WTC11 (cell line): Measurements from ENCODE around the gene BTBD19. TPM values are rescaled to one million over a fixed set of nuclear protein-coding genes. Genes with fewer than 3 reads are reported as not detected.
A peak's percentile ranks its signal among the peaks of the same experiment; 100 is the strongest.
"Not testable (repeated sequence)": the region's sequence is repeated elsewhere in the genome, so short reads cannot be mapped to it uniquely, and the experiment has no call there.

Experiments used
- ATAC-seq: fragments of 200-7000 bp; cut with Tn5 transposase; 2 replicates; pipeline ENCODE4 v1.10.0; 2021; ENCODE audit warnings: mild to moderate bottlenecking, moderate library complexity
- CTCF ChIA-PET: fragments of 300-600 bp; sonication (Branson Sonifier 250); formaldehyde crosslinking; loops from one replicate; lab custom pipeline; 2021; ENCODE audit warnings: antibody characterized with exemption; lab: Charles Lee
- POLR2A ChIA-PET: fragments of 350-600 bp; sonication (Branson Sonifier 250); formaldehyde crosslinking; loops from one replicate; lab custom pipeline; 2021; ENCODE audit warnings: antibody characterized with exemption; lab: Charles Lee
- DNase-seq: peaks from one replicate; pipeline ENCODE4 v3.0.0; 2021; ENCODE audit warnings: low spot score
- H3K27ac Mint-ChIP-seq: 2 replicates; pipeline ENCODE4 v1.8.0; 2021; ENCODE audit warnings: mixed read lengths
- H3K27me3 Mint-ChIP-seq: 2 replicates; pipeline ENCODE4 v1.8.0; 2021; ENCODE audit warnings: low read depth, mild to moderate bottlenecking, moderate library complexity, mixed read lengths
- H3K36me3 Mint-ChIP-seq: 2 replicates; pipeline ENCODE4 v1.8.0; 2021; ENCODE audit warnings: mixed read lengths
- H3K4me1 Mint-ChIP-seq: 2 replicates; pipeline ENCODE4 v1.8.0; 2022; ENCODE audit warnings: mixed read lengths
- H3K4me3 Mint-ChIP-seq: 2 replicates; pipeline ENCODE4 v1.8.0; 2021; ENCODE audit warnings: mild to moderate bottlenecking, moderate library complexity, mixed read lengths
- H3K9me3 Mint-ChIP-seq: 2 replicates; pipeline ENCODE4 v1.8.0; 2021; ENCODE audit warnings: mixed read lengths
- ARID4B ChIP-seq: sonication (generic); formaldehyde crosslinking; IDR thresholded peaks from 2 replicates; pipeline ENCODE4 v1.8.0; 2023; ENCODE audit warnings: missing genetic modification reagents, mild to moderate bottlenecking, borderline replicate concordance
- ATF1 ChIP-seq: sonication (generic); formaldehyde crosslinking; IDR thresholded peaks from 2 replicates; pipeline ENCODE4 v1.8.1; 2023; ENCODE audit warnings: mild to moderate bottlenecking, moderate library complexity, missing genetic modification reagents
- ATF6 ChIP-seq: sonication (generic); formaldehyde crosslinking; IDR thresholded peaks from 2 replicates; pipeline ENCODE4 v1.8.1; 2023; ENCODE audit warnings: mild to moderate bottlenecking, missing genetic modification reagents
- CREB1 ChIP-seq: sonication (generic); formaldehyde crosslinking; IDR thresholded peaks from 2 replicates; pipeline ENCODE4 v1.8.0; 2023; ENCODE audit warnings: mild to moderate bottlenecking, missing genetic modification reagents
- EMX1 ChIP-seq: fragments of 250-450 bp; sonication (Bioruptor Pico); IDR thresholded peaks from 2 replicates; pipeline ENCODE4 v1.8.0; 2021; ENCODE audit warnings: mild to moderate bottlenecking
- ESRRA ChIP-seq: sonication (generic); formaldehyde crosslinking; IDR thresholded peaks from 2 replicates; pipeline ENCODE4 v1.8.1; 2022; ENCODE audit warnings: mild to moderate bottlenecking, missing genetic modification reagents, borderline replicate concordance
- MXD4 ChIP-seq: fragments of 250-450 bp; sonication (Bioruptor Pico); IDR thresholded peaks from 2 replicates; pipeline ENCODE4 v1.8.0; 2021; ENCODE audit warnings: mild to moderate bottlenecking, moderate library complexity, borderline replicate concordance
- MYBL2 ChIP-seq: sonication (generic); formaldehyde crosslinking; IDR thresholded peaks from 2 replicates; pipeline ENCODE4 v1.8.1; 2023; ENCODE audit warnings: mild to moderate bottlenecking, moderate library complexity, missing genetic modification reagents
- SMAD3 ChIP-seq: sonication (generic); formaldehyde crosslinking; IDR thresholded peaks from 2 replicates; pipeline ENCODE4 v1.8.0; 2022; ENCODE audit warnings: missing genetic modification reagents, mild to moderate bottlenecking, borderline replicate concordance
- TEAD1 ChIP-seq: sonication (generic); formaldehyde crosslinking; IDR thresholded peaks from 2 replicates; pipeline ENCODE4 v1.8.0; 2022; ENCODE audit warnings: mild to moderate bottlenecking, missing genetic modification reagents
- TP53 ChIP-seq: sonication (generic); formaldehyde crosslinking; IDR thresholded peaks from 2 replicates; pipeline ENCODE4 v1.8.1; 2023; ENCODE audit warnings: mild to moderate bottlenecking, missing genetic modification reagents
- ZNF512 ChIP-seq: sonication (generic); formaldehyde crosslinking; IDR thresholded peaks from 2 replicates; pipeline ENCODE4 v1.8.1; 2022; ENCODE audit warnings: missing genetic modification reagents, borderline replicate concordance
- total RNA-seq: library from RNA; stranded (reverse); gene quantifications from 3 replicates; pipeline ENCODE4 v1.2.3, GENCODE V29; 2021
- TF ChIP-seq, protein P1 (sequence below): fragments of 250-450 bp; sonication (Bioruptor Pico); IDR thresholded peaks from 2 replicates; pipeline ENCODE4 v1.8.0; 2021; ENCODE audit warnings: mild to moderate bottlenecking
- TF ChIP-seq, protein P2 (sequence below): fragments of 250-450 bp; sonication (Bioruptor Pico); IDR thresholded peaks from 2 replicates; pipeline ENCODE4 v1.9.0; 2021; ENCODE audit warnings: mild to moderate bottlenecking
- TF ChIP-seq, protein P3 (sequence below): sonication (generic); formaldehyde crosslinking; IDR thresholded peaks from 2 replicates; pipeline ENCODE4 v1.8.1; 2022; ENCODE audit warnings: low read depth, missing genetic modification reagents, borderline replicate concordance
- TF ChIP-seq, protein P4 (sequence below): fragments of 200-600 bp; IDR thresholded peaks from 2 replicates; pipeline ENCODE4 v1.8.0; 2022; ENCODE audit warnings: antibody characterized with exemption

BTBD19 gene
- total RNA-seq, 1 experiment from 2014 or later, result 1.7 TPM

DNA sequence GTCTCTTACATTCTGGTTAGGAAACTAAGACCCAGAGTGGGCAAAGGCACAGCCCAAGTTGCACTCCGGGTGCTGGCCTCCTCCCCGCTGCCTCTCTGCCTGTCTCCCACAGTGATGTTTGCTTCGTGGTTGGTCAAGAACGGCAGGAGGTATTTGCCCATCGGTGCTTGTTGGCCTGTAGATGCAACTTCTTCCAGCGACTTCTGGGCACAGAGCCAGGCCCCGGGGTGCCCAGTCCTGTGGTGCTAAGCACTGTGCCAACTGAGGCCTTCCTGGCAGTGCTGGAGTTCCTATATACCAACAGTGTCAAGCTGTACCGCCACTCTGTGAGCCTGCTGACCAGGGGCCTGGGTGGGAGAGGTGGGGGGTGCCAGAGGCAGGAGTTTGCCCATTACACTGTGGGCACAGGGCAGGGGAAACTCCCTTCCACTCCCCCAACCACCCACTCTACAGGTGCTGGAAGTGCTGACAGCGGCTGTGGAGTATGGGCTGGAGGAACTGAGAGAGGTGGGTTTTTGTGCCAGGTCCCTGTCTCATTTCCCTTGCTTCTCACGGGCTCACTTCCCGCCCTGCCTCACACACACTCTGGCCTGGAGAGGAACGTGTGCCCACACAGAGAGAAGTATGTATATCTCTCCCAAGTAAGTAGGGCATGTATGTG lies 1.9 kb downstream of the BTBD19 start (continued):
- TF ChIP-seq ARID4B (CRISPR knock-in tag), result no peak

DNA sequence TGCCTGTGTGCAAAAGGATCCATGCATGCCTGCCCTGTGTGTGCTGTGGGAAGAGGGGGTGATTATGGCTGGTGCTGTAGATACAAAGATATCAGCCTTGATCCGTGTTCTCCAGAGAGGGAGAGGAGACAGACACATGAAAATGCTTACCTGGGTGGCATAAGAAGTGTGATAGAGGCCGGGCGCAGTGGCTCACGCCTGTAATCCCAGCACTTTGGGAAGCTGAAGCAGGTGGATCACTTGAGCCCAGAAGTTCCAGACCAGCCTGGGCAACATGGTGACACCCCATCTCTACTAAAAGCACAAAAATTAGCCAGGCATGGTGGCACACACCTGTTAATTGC lies 2.4 kb downstream of the BTBD19 start:
- H3K27me3 Mint-ChIP-seq, H3K4me3 Mint-ChIP-seq, ATAC-seq, DNase-seq, H3K27ac Mint-ChIP-seq, H3K36me3 Mint-ChIP-seq, H3K9me3 Mint-ChIP-seq: not testable (repeated sequence)
- POLR2A ChIA-PET, result interaction anchor here (0.7 kb wide), 1 partner anchor 189 kb away, joined by 3 read pairs; no protein-coding TSS in a partner anchor
- H3K4me1 Mint-ChIP-seq, result peaks cover 42% of the 10 kb centered on the region
- CTCF ChIA-PET, result interaction anchor here (0.7 to 0.9 kb wide), 3 partner anchors 10 to 190 kb away, joined by 3 to 4 read pairs (median 3); partner anchors contain the start of genes PLK3 and RNU5D-1

DNA sequence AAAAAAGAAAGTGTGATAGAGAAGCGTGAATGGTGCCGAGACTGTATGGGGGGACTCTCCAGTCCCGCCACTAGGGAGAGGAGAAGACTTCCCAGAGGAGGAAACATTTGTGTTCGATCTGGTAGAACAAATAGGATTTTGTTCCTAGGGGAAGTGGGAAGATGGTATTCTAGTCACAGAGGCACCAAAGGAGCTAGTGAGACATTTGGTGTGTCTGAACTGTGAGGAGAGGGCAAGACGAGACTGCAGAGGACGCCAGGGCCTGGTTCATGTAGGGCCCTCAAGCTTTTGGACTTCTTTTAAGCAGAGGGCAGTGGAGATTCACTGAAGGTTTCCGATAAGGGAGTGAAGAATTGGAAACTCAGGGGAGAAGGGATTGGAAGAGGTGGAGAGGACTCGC lies 2.9 kb downstream of the BTBD19 start:
- ATAC-seq, result no peak
- no peak for DNase-seq
- H3K27ac Mint-ChIP-seq, result peak overlapping the region; percentile 21; the same call in 1 of the 2 replicates
- no peak for TF ChIP-seq TEAD1 (CRISPR knock-in tag)
- no peak for TF ChIP-seq ZNF512 (CRISPR knock-in tag)
- TF ChIP-seq ATF1 (CRISPR knock-in tag), result no peak
- no peak for TF ChIP-seq MYBL2 (CRISPR knock-in tag)
- TF ChIP-seq, protein P1, sequence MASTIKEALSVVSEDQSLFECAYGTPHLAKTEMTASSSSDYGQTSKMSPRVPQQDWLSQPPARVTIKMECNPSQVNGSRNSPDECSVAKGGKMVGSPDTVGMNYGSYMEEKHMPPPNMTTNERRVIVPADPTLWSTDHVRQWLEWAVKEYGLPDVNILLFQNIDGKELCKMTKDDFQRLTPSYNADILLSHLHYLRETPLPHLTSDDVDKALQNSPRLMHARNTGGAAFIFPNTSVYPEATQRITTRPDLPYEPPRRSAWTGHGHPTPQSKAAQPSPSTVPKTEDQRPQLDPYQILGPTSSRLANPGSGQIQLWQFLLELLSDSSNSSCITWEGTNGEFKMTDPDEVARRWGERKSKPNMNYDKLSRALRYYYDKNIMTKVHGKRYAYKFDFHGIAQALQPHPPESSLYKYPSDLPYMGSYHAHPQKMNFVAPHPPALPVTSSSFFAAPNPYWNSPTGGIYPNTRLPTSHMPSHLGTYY (CRISPR knock-in tag), result no peak
- TF ChIP-seq ATF6 (CRISPR knock-in tag), result no peak
- TF ChIP-seq, protein P2, sequence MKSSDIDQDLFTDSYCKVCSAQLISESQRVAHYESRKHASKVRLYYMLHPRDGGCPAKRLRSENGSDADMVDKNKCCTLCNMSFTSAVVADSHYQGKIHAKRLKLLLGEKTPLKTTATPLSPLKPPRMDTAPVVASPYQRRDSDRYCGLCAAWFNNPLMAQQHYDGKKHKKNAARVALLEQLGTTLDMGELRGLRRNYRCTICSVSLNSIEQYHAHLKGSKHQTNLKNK (CRISPR knock-in tag), result no peak
- no peak for TF ChIP-seq ESRRA (CRISPR knock-in tag)
- TF ChIP-seq, protein P3, sequence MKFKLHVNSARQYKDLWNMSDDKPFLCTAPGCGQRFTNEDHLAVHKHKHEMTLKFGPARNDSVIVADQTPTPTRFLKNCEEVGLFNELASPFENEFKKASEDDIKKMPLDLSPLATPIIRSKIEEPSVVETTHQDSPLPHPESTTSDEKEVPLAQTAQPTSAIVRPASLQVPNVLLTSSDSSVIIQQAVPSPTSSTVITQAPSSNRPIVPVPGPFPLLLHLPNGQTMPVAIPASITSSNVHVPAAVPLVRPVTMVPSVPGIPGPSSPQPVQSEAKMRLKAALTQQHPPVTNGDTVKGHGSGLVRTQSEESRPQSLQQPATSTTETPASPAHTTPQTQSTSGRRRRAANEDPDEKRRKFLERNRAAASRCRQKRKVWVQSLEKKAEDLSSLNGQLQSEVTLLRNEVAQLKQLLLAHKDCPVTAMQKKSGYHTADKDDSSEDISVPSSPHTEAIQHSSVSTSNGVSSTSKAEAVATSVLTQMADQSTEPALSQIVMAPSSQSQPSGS (CRISPR knock-in tag), result no peak
- TF ChIP-seq, protein P4, sequence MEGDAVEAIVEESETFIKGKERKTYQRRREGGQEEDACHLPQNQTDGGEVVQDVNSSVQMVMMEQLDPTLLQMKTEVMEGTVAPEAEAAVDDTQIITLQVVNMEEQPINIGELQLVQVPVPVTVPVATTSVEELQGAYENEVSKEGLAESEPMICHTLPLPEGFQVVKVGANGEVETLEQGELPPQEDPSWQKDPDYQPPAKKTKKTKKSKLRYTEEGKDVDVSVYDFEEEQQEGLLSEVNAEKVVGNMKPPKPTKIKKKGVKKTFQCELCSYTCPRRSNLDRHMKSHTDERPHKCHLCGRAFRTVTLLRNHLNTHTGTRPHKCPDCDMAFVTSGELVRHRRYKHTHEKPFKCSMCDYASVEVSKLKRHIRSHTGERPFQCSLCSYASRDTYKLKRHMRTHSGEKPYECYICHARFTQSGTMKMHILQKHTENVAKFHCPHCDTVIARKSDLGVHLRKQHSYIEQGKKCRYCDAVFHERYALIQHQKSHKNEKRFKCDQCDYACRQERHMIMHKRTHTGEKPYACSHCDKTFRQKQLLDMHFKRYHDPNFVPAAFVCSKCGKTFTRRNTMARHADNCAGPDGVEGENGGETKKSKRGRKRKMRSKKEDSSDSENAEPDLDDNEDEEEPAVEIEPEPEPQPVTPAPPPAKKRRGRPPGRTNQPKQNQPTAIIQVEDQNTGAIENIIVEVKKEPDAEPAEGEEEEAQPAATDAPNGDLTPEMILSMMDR, result no peak
- TF ChIP-seq MXD4 (CRISPR knock-in tag), result no peak
- no peak for TF ChIP-seq CREB1 (CRISPR knock-in tag)
- TF ChIP-seq TP53 (CRISPR knock-in tag), result no peak
- no peak for TF ChIP-seq EMX1
- no peak for TF ChIP-seq SMAD3 (CRISPR knock-in tag)
- H3K9me3 Mint-ChIP-seq, result no peaks in the 10 kb centered on the region
- H3K36me3 Mint-ChIP-seq, result peaks cover 5% of the 10 kb centered on the region; the same call in 1 of the 2 replicates
- H3K4me3 Mint-ChIP-seq, result peak overlapping the region; percentile 3
- peaks cover 42% of the 10 kb centered on the region for H3K4me1 Mint-ChIP-seq
- POLR2A ChIA-PET, result interaction anchor here (0.7 kb wide), 2 partner anchors 188 to 518 kb away, joined by 3 to 11 read pairs; no protein-coding TSS in a partner anchor
- peaks cover 7% of the 10 kb centered on the region for H3K27me3 Mint-ChIP-seq
- CTCF ChIA-PET, result interaction anchor here (0.7 to 0.9 kb wide), 3 partner anchors 11 to 190 kb away, joined by 3 to 4 read pairs (median 3); partner anchors contain the start of genes PLK3 and RNU5D-1
